GM12878 (cell line): ENCODE data around the gene CA11. TPM values are rescaled to one million over a fixed set of nuclear protein-coding genes. Genes with fewer than 3 reads are reported as not detected.
A peak's percentile ranks its signal among the peaks of the same experiment; 100 is the strongest.

ENCODE experiments used
- ATAC-seq: fragments of 200-7000 bp; cut with Tn5 transposase; 3 replicates; pipeline ENCODE4 v1.9.1; 2020; ENCODE audit warnings: mild to moderate bottlenecking, moderate library complexity
- BruUV-seq: library from RNA; stranded (reverse); fragments of 400-500 nt; replicated peaks from 2 replicates; lab custom pipeline; 2021; lab: Mats Ljungman, UMichigan
- CTCF ChIA-PET: fragments of 300-600 bp; sonication (Branson Sonifier 250); formaldehyde crosslinking; extraction: SDS; loops from one replicate; lab custom pipeline; 2021; ENCODE audit warnings: inconsistent platforms; lab: Yijun Ruan, JAX
- POLR2A ChIA-PET: fragments of 350-600 bp; formaldehyde crosslinking; extraction: SDS; loops from one replicate; lab custom pipeline; 2021; ENCODE audit warnings: inconsistent platforms; lab: Charles Lee
- RAD21 ChIA-PET: fragments of 300-600 bp; sonication (Branson Sonifier 250); formaldehyde crosslinking; loops from one replicate; lab custom pipeline; 2023; ENCODE audit warnings: antibody characterized with exemption; ENCODE audit not compliant: unreplicated experiment; lab: Charles Lee
- SMC1A ChIA-PET: fragments of 300-600 bp; sonication (Branson Sonifier 250); formaldehyde crosslinking; loops from one replicate; lab custom pipeline; 2023; ENCODE audit not compliant: unreplicated experiment, uncharacterized antibody; lab: Charles Lee
- DNase-seq: peaks from one replicate; pipeline ENCODE4 v3.0.0-alpha.2; 2011; ENCODE audit warnings: low read depth, low spot score
- FAIRE-seq: peaks from 3 replicates; lab custom pipeline; 2011; peaks lifted over from hg19 to GRCh38; lab: Jason Lieb, UNC
- H2AFZ ChIP-seq: 2 replicates; pipeline ENCODE4 v1.6.0; 2011; ENCODE audit warnings: low read depth, low read length, control low read depth; ENCODE audit not compliant: control insufficient read depth
- H3K27ac ChIP-seq: 2 replicates; pipeline ENCODE4 v1.5.1; 2011; ENCODE audit warnings: control low read depth; ENCODE audit not compliant: control insufficient read depth, insufficient read depth
- H3K27me3 ChIP-seq, 2 experiments: replicated peaks in 1 of 2; 2 replicates each; pipeline versions ENCODE4 v1.6.0 to v1.6.1; 2011; ENCODE audit warnings: low read length in 1 of 2; ENCODE audit not compliant: control insufficient read depth in 2 of 2, insufficient read depth in 2 of 2
- H3K36me3 ChIP-seq, 2 experiments: 2 replicates each; pipeline ENCODE4 v1.5.1; 2011; ENCODE audit warnings: low read length in 1 of 2; ENCODE audit not compliant: control insufficient read depth in 2 of 2, insufficient read depth in 2 of 2
- H3K4me1 ChIP-seq: 2 replicates; pipeline ENCODE4 v1.6.1; 2011; ENCODE audit warnings: mild to moderate bottlenecking, low read length, moderate library complexity, mixed read lengths; ENCODE audit not compliant: control insufficient read depth, insufficient read depth
- H3K4me2 ChIP-seq: 2 replicates; pipeline ENCODE4 v1.6.0; 2011; ENCODE audit warnings: control low read depth; ENCODE audit not compliant: control insufficient read depth, insufficient read depth
- H3K4me3 ChIP-seq: fragments of 200-600 bp; sonication (generic); 2 replicates; pipeline ENCODE4 v1.5.1; 2016
- H3K79me2 ChIP-seq: 2 replicates; pipeline ENCODE4 v1.6.0; 2011; ENCODE audit warnings: low read length; ENCODE audit not compliant: control insufficient read depth, insufficient read depth
- H3K9ac ChIP-seq: 2 replicates; pipeline ENCODE4 v1.8.0; 2011; ENCODE audit warnings: low read length, control low read depth, mixed read lengths; ENCODE audit not compliant: control insufficient read depth, insufficient read depth
- H3K9me3 ChIP-seq: replicated peaks from 3 replicates; pipeline ENCODE4 v1.5.1; 2011; ENCODE audit warnings: mild to moderate bottlenecking, low read length; ENCODE audit not compliant: control insufficient read depth, insufficient read depth
- H4K20me1 ChIP-seq: 2 replicates; pipeline ENCODE4 v1.6.0; 2011; ENCODE audit not compliant: control insufficient read depth, insufficient read depth
- ASH2L ChIP-seq: fragments of 300-600, 200-600 bp; sonication (generic); IDR thresholded peaks from 2 replicates; pipeline ENCODE4 v1.6.1; 2017; ENCODE audit warnings: low read depth, mild to moderate bottlenecking, borderline replicate concordance
- CBX3 ChIP-seq: fragments of 200-600 bp; sonication (generic); IDR thresholded peaks from 2 replicates; pipeline ENCODE4 v1.6.1; 2016; ENCODE audit warnings: low read depth, borderline replicate concordance
- CREB1 ChIP-seq: IDR thresholded peaks from 2 replicates; pipeline ENCODE4 v1.6.1; 2012; ENCODE audit warnings: low read depth, mild to moderate bottlenecking, inconsistent platforms
- CUX1 ChIP-seq: IDR thresholded peaks from 2 replicates; pipeline ENCODE4 v1.6.1; 2012; ENCODE audit warnings: improper control_type of control experiment, low read depth, low read length; ENCODE audit not compliant: insufficient replicate concordance
- E4F1 ChIP-seq: fragments of 450-650 bp; IDR thresholded peaks from 2 replicates; pipeline ENCODE4 v1.6.1; 2018; ENCODE audit warnings: borderline replicate concordance, mild to moderate bottlenecking; ENCODE audit not compliant: partially characterized antibody
- LARP7 ChIP-seq: fragments of 450-650 bp; IDR thresholded peaks from 2 replicates; pipeline ENCODE4 v1.6.1; 2017; ENCODE audit warnings: mild to moderate bottlenecking
- MTA2 ChIP-seq: fragments of 450-650 bp; IDR thresholded peaks from 2 replicates; pipeline ENCODE4 v1.6.1; 2016; ENCODE audit warnings: low read depth, mild to moderate bottlenecking, moderate library complexity
- NR2C1 ChIP-seq: fragments of 450-650 bp; IDR thresholded peaks from 2 replicates; pipeline ENCODE4 v1.6.1; 2017; ENCODE audit warnings: antibody characterized with exemption, mild to moderate bottlenecking, moderate library complexity
- RUNX3 ChIP-seq: IDR thresholded peaks from 2 replicates; pipeline ENCODE4 v1.6.1; 2012; ENCODE audit warnings: low read length, inconsistent platforms
- SMARCA5 ChIP-seq: fragments of 450-650 bp; IDR thresholded peaks from 2 replicates; pipeline ENCODE4 v1.6.1; 2017; ENCODE audit warnings: mild to moderate bottlenecking
- SP1 ChIP-seq: IDR thresholded peaks from one replicate; pipeline ENCODE4 v1.6.1; 2011; ENCODE audit warnings: low read depth, low read length
- SUPT20H ChIP-seq: IDR thresholded peaks from 2 replicates; pipeline ENCODE4 v1.6.1; 2011; ENCODE audit warnings: low read depth, mild to moderate bottlenecking, low read length, moderate library complexity, borderline replicate concordance; ENCODE audit not compliant: control insufficient read depth
- ZNF622 ChIP-seq: fragments of 450-650 bp; IDR thresholded peaks from 2 replicates; pipeline ENCODE4 v1.6.1; 2017; ENCODE audit warnings: mild to moderate bottlenecking, inconsistent platforms
- WGBS: methylation state at CpG from one replicate; pipeline ENCODE4 v1.1.6; 2016; ENCODE audit warnings: low lambda C conversion rate; ENCODE audit not compliant: insufficient replicate concordance, insufficient coverage; ENCODE audit errors: missing lambda C conversion rate; 5-methylcytosine and 5-hydroxymethylcytosine counted together
- in situ Hi-C: fragments of 300-500 bp; cut with MboI; formaldehyde crosslinking; loops from 9 replicates; pipeline ENCODE4 v1.14.3; 2018; ENCODE audit warnings: mixed read lengths
- intact Hi-C: fragments of 100-400 bp; cut with micrococcal nuclease; formaldehyde crosslinking; loops from one replicate; pipeline ENCODE4 v1.14.2; 2022; ENCODE audit not compliant: unreplicated experiment
- polyA plus RNA-seq, 11 experiments: library from polyadenylated mRNA; depleted of rRNA in 4 of 11; unstranded in 6 of 11; stranded (reverse) in 5 of 11; fragments of >200 nt; fragmentation: Nextera tagmentation in 4 of 11; fragmentation: Illumina TruSeq in 1 of 11; extraction: Ambion mirVana in 4 of 11; extraction: Trizol in 1 of 11; gene quantifications; 1 replicate in 1 of 11; 2 replicates in 10 of 11; pipeline versions ENCODE4 v1.2.1 to v1.2.3, GENCODE V29; 2011 to 2016; ENCODE audit warnings: inconsistent platforms in 2 of 11, missing spikeins in 2 of 11, low read depth in 1 of 11
- total RNA-seq, 4 experiments: library from RNA; depleted of rRNA in 3 of 4; stranded (reverse); fragments of >200 nt in 3 of 4; fragmentation: Illumina TruSeq in 1 of 4; extraction: Trizol in 1 of 4; gene quantifications; 2 replicates each; pipeline versions ENCODE4 v1.2.1 to v1.2.3, GENCODE V29; 2013 to 2021

The CA11 gene
- total and polyA plus RNA-seq, 10 of the 15 experiments (the other 5 are each of a cell fraction or from before 2014, with no cell fraction given), result 1.7 to 7.5 (median 2.4) TPM

DNA sequence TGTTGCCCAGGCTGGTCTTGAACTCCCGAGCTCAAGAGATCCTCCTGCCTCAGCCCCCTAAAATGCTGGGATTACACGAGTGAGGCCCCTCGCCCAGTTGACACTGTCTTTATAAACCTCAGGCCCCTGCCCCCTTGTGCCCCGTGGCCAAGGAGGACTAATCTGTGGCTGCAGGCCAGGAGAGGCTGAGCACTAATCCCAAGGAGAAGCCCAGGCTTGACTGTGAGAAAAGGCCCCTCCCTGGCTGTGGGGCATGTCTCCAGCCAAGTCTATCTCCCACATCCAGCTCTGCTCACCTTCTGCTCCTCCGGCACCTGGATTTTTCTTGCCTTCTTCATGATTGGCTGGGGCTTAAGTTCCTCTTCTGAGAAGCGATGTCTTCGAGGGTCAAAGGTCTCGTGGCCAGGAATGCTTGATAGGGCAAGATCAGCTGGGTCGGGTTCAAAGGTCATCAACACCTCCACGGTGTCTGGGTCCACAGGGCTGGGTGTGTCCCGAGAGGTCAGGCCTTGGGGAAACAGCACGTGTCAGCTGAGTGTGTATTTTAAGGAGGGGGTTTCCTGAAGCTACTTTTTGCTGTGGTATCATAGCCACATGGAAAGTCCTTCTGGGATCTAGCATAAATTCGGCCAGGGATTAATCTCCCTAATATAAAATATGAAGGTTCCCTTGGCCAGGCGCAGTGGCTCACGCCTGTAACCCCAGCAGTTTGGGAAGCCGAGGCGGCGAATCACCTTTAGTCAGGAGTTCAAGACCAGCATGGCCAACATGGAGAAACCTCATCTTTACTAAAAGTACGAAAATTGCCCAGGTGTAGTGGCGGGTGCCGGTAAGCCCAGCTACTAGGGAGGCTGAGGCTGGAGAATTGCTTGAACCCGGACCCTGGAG, 12.6 kb downstream of the CA11 start:
- SMC1A ChIA-PET, result interaction anchor here (0.9 to 2.8 kb wide), 8 partner anchors 10 to 49 kb away, joined by 3 to 22 read pairs (median 3); partner anchors contain the start of genes CA11, RPL18 and SPHK2
- WGBS, result 77% methylated on average over 22 of the region's 22 CpGs
- TF ChIP-seq ASH2L, result no peak
- TF ChIP-seq CBX3, result no peak
- TF ChIP-seq MTA2, result peak; percentile 38; the same call in 1 of the 2 replicates
- no peak for TF ChIP-seq SUPT20H
- TF ChIP-seq SMARCA5, result no peak
- no peak for TF ChIP-seq CUX1
- TF ChIP-seq SP1, result no peak
- no peak for TF ChIP-seq ZNF622
- no peak for TF ChIP-seq CREB1
- peak; percentile 92 for TF ChIP-seq NR2C1
- TF ChIP-seq LARP7, result no peak
- TF ChIP-seq RUNX3, result no peak
- no peak for TF ChIP-seq E4F1

More for the DNA sequence above, 12.6 kb downstream of the CA11 start:
- no peak for DNase-seq
- H3K9me3 ChIP-seq, result no peaks in the 10 kb centered on the region
- peak overlapping the region; percentile 66; the same call in 1 of the 2 replicates for H3K9ac ChIP-seq
- ATAC-seq, result no peak
- peak overlapping the region; percentile 66 for H3K4me3 ChIP-seq
- peak overlapping the region; percentile 79 for H3K27ac ChIP-seq
- no peak for FAIRE-seq
- RAD21 ChIA-PET, result interaction anchor here (1.1 to 3.4 kb wide), 7 partner anchors 9 to 49 kb away, joined by 3 to 16 read pairs (median 9); partner anchors contain the start of genes CA11, RPL18 and SPHK2
- no peaks in the 10 kb centered on the region for H3K27me3 ChIP-seq
- intact Hi-C loops (loop anchor here (10.0 kb wide), 1 partner anchor 331 kb away; the partner anchor contains the start of gene FTL), in situ Hi-C loops (loop anchor here (25.0 kb wide), 1 partner anchor 1254 kb away; the partner anchor contains the start of genes AKT1S1, IL4I1 and TBC1D17)
- no peak overlapping the region for H2AFZ ChIP-seq
- peaks cover 22% of the 10 kb centered on the region for H3K4me1 ChIP-seq
- peak overlapping the region; percentile 92 for H3K4me2 ChIP-seq
- CTCF ChIA-PET, result interaction anchor here (0.8 to 2.3 kb wide), 7 partner anchors 10 to 49 kb away, joined by 3 to 10 read pairs (median 6); partner anchors contain the start of genes CA11, RPL18 and SPHK2
- H3K79me2 ChIP-seq, result peaks cover 5% of the 10 kb centered on the region
- H3K36me3 ChIP-seq, result peaks cover 4 to 5% of the 10 kb centered on the region in 2 experiments; a peak in 3 of 4 replicates
- H4K20me1 ChIP-seq, result no peaks in the 10 kb centered on the region
- no TSS peak for BruUV-seq
- POLR2A ChIA-PET, result interaction anchor here (0.7 to 3.3 kb wide), 7 partner anchors 12 to 360 kb away, joined by 3 to 62 read pairs (median 4); partner anchors contain the start of genes CA11, RPL18, RUVBL2 and SPHK2
